M059J (cell line): ENCODE results near the gene INTS13. TPM values are rescaled to one million over a fixed set of nuclear protein-coding genes. Genes with fewer than 3 reads are reported as not detected.
A peak's percentile ranks its signal among the peaks of the same experiment; 100 is the strongest.
"Not testable (repeated sequence)": the region's sequence is repeated elsewhere in the genome, so short reads cannot be mapped to it uniquely, and the experiment has no call there.

Experiments used
- DNase-seq: peaks from one replicate; pipeline ENCODE4 v3.0.0-alpha.2; 2012; ENCODE audit warnings: low read depth
- total RNA-seq: library from RNA; depleted of rRNA; stranded (reverse); fragments of >200 nt; shearing (Covaris generic); gene quantifications from 2 replicates; pipeline ENCODE4 v1.2.3, GENCODE V29; 2014; rRNA removed

The INTS13 gene
- total RNA-seq, 1 experiment from 2014 or later: 71.4 TPM

GRCh38 chr12:26870491-26871419 is 67.0 kb downstream of the INTS13 start:
- DNase-seq: peak; percentile 72

GRCh38 chr12:26869908-26870459 is 67.8 kb downstream of the INTS13 start:
- DNase-seq: no peak

GRCh38 chr12:26869104-26869494 is 68.7 kb downstream of the INTS13 start:
- no peak for DNase-seq

- no peak for DNase-seq
Measured at GRCh38 chr12:26868447-26869103, 69.2 kb downstream of the INTS13 start.

- no peak for DNase-seq
Measured at GRCh38 chr12:26867080-26867479, 70.7 kb downstream of the INTS13 start.

- no peak for DNase-seq
Measured at GRCh38 chr12:26863515-26863914, 74.3 kb downstream of the INTS13 start.

- DNase-seq: not testable (repeated sequence)
Measured at GRCh38 chr12:26862787-26863186, 75.0 kb downstream of the INTS13 start.

GRCh38 chr12:26861690-26862089 is 76.1 kb downstream of the INTS13 start:
- DNase-seq: no peak

- DNase-seq: peak; percentile 3
Measured at GRCh38 chr12:26857465-26858176, 80.2 kb downstream of the INTS13 start.

- DNase-seq: no peak
Measured at GRCh38 chr12:26855337-26855736, 82.4 kb downstream of the INTS13 start.

Other genes starting within 250 kb of the INTS13 start
- 9.6 and 13.6 TPM in 2 replicates for gene ITPR2, start 104.8 kb downstream of the INTS13 start, total RNA-seq
- gene FGFR1OP2, start 489 bp upstream of the INTS13 start, total RNA-seq: 46.2 and 63.2 TPM in 2 replicates
- 76.7 and 93.5 TPM in 2 replicates for gene TM7SF3, start 76.4 kb upstream of the INTS13 start, total RNA-seq
- gene MED21, start 84.6 kb upstream of the INTS13 start, total RNA-seq: 75.7 and 77.8 TPM in 2 replicates
- gene C12orf71, start 144.6 kb upstream of the INTS13 start, total RNA-seq: not detected in 2 replicates